T-helper 22 cell (primary cell): ENCODE data around the gene PPP1CB.

Experiments
- DNase-seq: peaks from one replicate; pipeline ENCODE4 v3.0.0-alpha.2; 2020; ENCODE audit warnings: low read depth

Gene PPP1CB

GRCh38 chr2:28745225-28745624 is 6.4 kb upstream of the PPP1CB start:
- DNase-seq = no peak

DNA sequence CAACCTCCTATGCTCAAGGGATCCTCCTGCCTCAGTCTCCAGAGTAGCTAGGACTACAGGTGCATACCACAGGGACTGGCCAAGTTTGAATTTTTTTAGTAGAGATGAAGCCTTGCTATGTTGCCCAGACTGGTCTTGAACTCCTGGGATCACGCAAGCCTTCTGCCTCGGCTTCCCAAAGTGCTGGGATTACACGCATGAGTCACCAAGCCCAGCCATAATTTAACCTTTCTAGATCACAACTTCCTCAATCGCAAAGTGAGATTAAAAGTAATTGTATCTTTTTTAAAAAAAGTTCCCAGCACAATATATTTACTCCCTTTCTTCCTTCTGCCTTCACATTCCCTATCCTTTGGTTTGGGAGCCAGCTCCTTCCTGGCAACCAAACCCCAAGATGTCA is 5.8 kb upstream of the PPP1CB start:
- DNase-seq = no peak

GRCh38 chr2:28746429-28747111 is 5.1 kb upstream of the PPP1CB start:
- DNase-seq = no peak

- DNase-seq = no peak
These were observed 3.9 kb upstream of the PPP1CB start for GRCh38 chr2:28747714-28748113.

DNA sequence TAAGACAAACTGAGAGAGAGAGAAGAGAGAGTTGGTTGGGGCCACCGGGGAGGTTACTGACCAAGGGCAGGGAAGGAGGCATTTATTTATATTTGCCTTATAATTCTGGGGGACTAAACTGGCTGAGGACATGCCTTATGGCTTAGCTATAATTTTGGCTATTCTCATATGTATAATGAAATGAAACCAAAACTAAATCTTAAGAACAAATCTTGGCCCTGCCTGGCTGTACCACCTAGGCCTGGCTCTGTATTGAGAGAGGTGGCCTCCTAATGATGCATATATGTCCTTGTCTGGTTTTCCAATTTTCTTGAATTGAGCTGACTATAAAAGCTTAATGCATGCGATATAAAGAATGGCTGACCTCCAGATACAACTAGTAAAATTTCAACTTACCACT is 3.5 kb upstream of the PPP1CB start:
- no peak for DNase-seq

DNA sequence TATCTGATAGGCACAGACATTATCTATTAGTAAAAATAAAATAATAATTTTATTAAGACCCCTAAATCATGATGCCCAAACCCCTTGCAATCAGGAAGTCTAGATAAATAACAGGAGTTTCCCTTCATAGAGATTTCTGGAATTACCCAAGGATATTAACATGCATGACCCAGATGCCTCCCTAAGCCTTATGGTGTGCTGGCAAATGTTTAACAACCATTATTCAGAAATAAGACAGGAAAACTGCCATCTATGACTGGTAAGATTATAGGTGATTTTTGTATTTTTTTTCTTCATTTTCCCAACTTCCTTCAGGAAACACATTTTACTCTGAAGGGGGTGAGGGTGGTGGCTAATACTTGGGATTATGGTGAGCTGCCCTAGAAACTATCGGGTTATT is 2.7 kb upstream of the PPP1CB start:
- DNase-seq = no peak

DNA sequence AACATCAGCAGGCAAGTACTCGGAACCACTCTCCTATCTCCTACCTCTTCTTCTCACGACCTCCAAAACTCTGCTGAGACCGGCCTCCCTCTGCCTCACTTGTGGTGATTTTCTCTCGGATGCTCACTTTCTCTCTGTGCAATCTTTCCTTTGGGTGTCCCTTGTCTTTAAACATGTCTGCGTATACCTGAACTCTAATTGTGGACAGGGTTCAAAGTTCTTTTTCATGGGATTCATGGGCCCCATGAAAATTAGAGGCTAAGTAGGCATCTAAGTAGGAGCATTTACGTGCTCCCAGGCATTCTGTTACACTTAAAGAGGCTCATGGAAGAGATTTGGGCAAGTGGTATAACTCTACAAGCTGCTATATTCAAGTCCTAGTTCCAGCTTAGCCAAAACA is 2.1 kb upstream of the PPP1CB start:
- DNase-seq = no peak

DNA sequence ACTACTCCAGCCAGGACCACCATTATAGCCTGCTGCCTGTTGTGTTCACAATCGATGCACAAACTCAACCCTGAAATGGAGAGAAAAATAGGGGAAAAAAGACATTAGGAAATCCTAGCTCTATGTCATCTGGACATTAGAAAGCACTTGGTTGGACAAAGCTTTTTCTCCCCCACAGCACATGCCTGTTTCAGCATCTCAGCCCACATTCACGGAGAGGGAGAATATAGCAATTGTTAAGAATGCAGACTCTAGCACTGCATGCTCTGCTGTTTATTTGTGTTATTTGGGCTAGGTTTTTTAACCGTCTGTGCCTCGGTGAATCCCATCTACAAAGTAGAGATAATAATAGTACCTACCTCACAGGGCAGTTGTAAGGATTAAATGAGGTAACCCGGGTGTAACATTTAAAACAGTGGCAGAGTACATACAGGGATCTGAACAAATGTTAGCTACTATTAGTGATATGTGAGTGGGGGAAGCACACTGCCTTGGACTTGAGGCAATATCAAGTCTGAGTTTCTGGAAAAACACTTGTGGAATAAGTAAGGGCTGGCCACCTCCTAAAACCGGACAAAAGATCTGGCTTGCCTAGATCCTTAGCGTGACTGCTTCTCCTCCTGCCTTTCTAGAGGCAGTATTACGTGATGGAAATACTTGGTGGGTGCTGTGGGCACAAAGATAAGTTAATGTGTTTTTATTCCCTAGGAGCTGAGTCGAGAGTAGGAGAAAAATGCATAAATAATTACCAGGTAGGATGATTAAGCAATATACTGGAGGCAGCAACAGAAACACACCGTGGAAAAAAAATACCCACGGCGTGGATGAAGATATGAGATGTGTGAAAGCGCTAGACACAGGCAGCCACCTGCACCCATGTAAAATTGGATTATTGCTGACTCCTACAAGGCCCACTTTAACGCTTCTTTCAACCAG is 1.0 kb upstream of the PPP1CB start:
- DNase-seq = no peak

DNA sequence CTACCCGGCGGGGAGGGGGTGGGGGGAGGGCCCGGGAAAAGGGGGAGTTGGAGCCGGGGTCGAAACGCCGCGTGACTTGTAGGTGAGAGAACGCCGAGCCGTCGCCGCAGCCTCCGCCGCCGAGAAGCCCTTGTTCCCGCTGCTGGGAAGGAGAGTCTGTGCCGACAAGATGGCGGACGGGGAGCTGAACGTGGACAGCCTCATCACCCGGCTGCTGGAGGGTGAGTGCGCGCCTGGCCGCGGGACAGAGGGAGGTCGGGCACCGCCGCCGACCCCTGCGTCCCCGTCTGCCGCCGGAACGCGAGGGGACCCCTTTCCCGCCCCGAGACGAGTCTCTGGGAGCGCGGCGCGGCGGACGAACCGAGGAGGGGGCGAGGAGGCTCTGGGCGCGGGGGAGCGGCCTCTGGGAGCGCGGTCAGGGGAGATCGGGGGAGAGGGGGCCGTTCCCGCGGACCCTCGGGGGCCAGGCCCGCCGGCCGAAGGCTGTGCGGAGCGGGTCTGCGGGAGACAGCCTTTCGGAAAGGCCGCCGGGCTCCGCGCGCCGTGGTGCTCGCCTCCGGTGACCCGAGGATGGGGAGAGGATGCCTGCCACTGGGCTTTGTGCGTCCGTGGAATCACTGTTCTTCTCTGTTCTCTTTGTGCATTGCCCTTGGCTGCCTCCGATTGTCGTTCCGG is 463 bp downstream of the PPP1CB start:
- peak; percentile 1 for DNase-seq

GRCh38 chr2:28752631-28753376 is 1.2 kb downstream of the PPP1CB start:
- no peak for DNase-seq

GRCh38 chr2:28754321-28754720 is 2.7 kb downstream of the PPP1CB start:
- DNase-seq = no peak

- DNase-seq = no peak
These were observed 3.8 kb downstream of the PPP1CB start for GRCh38 chr2:28755421-28755820.

DNA sequence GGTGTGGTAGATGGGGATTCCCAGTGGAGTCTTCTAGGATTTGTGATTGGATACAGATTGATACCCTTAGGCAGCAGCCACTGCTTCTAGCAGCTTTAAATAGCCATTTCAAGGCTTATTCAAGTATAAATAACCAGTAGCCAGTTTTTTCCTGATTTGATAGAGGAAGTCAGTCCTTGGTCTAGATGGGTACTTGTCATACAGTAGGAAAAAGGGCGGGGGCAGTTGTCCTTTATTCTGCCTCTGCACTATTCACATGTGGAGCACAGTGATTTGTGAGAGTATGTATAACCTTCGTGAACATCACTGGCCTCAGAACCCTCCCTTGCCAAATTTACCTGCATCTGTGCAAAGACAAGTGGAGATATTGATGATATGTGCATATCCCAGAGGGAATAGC is 6.8 kb downstream of the PPP1CB start:
- DNase-seq = no peak

GRCh38 chr2:28761420-28761819 is 9.8 kb downstream of the PPP1CB start:
- DNase-seq = no peak

DNA sequence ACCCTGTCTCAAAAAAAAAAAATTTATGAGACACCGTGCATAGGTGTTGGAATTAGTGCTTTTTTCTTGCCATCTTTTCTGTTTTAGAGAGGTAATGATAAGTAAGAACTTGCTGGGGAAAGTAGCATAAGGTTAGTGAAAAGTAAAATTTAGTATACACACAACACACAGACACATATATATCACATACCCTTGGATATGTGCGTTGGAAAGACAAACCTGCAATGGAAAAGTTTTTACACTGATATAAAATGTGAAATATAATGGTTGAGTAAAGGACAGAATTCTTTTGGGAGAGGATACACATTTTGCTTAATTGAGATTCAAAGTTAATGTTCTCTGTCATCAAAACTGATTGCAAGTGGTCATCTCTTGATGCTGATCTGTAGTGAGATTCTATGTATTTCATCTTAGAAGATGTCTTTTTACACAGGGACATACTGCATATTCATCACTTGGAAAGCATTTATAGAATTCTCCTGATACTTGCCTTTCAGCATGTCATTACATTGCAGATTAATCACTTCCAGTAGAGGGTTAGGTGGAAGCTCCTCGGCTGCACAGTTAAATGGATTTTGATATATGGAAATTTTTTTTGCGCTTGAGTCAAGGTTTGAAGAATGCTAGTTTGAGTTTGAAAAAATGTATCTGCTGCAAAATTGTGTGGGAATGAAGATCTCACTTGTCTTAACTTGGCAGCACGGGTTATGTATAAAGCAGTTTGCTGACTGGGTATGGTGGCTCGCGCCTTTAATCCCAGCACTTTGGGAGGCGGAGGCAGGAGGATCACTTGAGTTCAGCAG is 13.5 kb downstream of the PPP1CB start:
- DNase-seq = no peak

DNA sequence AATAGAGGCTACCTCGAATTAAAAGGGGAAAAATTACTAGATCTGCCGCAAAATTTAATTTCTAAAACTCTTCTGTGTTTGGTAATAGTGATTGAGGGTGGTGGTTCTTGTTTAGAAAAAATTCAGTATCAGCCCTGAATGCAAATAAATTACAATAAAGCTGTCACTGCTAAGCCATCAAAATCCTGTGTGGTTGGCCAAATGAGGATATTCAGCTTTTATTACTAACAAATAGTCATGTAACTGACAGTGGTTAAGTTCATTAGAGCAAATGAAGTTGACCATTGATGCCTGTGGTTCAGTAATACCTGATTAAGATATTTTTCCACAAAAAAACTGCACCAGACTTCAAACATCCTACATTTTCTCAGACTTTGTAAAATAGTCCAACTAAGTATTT is 14.4 kb downstream of the PPP1CB start:
- DNase-seq = no peak

DNA sequence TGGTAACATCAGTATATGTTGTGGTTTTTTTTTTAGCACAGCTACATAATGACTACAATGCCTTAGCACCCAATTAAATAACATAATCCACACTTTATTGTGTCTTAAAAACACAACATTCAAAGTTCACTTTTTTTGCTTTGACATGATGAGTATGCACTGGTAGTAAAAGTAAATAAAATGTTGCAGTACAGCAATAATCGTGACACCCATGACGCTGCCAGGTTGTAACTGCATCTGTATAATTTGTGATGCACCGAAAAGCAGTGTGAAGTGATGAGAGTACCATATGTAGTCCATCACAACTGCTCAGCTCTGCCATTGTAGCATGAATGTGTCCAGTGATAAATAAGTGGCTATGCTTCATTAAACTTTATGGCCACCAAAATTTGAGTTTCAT is 15.7 kb downstream of the PPP1CB start:
- no peak for DNase-seq

GRCh38 chr2:28768422-28768821 is 16.8 kb downstream of the PPP1CB start:
- no peak for DNase-seq

GRCh38 chr2:28768952-28769351 is 17.3 kb downstream of the PPP1CB start:
- no peak for DNase-seq

GRCh38 chr2:28772351-28772750 is 20.7 kb downstream of the PPP1CB start:
- DNase-seq = no peak

- no peak for DNase-seq
These were observed 24.8 kb downstream of the PPP1CB start for GRCh38 chr2:28776471-28776870.
